ENCODE data around the gene C19orf25.
A peak's percentile ranks its signal among the peaks of the same experiment; 100 is the strongest.

The C19orf25 gene

GRCh38 chr19:1449467-1450442, 29.3 kb downstream of the C19orf25 start, which contains the start of gene APC2:
APC2 (plus strand) TSS chr19:1450121; CDS start chr19:1453002, 2,881 bp downstream.
- DNase-seq (ENCODE audit: low spot score) = no peak

- no peak for DNase-seq (ENCODE audit: low spot score)
Observed at GRCh38 chr19:1447944-1448343, 31.1 kb downstream of the C19orf25 start.

- DNase-seq (ENCODE audit: low spot score) = no peak
Observed at GRCh38 chr19:1447504-1447903, 31.5 kb downstream of the C19orf25 start.

GRCh38 chr19:1446713-1447481, 32.1 kb downstream of the C19orf25 start:
- DNase-seq (ENCODE audit: low spot score) = no peak

GRCh38 chr19:1445932-1446712, 32.9 kb downstream of the C19orf25 start:
- no peak for DNase-seq (ENCODE audit: low spot score)

GRCh38 chr19:1445185-1445931, 33.7 kb downstream of the C19orf25 start:
- DNase-seq (ENCODE audit: low spot score) = peak; percentile 57

- DNase-seq (ENCODE audit: low spot score) = no peak
Observed at GRCh38 chr19:1441677-1442438, 37.2 kb downstream of the C19orf25 start.

- no peak for DNase-seq (ENCODE audit: low spot score)
Observed at GRCh38 chr19:1441022-1441426, 38.0 kb downstream of the C19orf25 start.

GRCh38 chr19:1440418-1440801, 38.6 kb downstream of the C19orf25 start:
- no peak for DNase-seq (ENCODE audit: low spot score)

- DNase-seq (ENCODE audit: low spot score) = peak; percentile 32
Observed at GRCh38 chr19:1439525-1440417, 39.2 kb downstream of the C19orf25 start.

- DNase-seq (ENCODE audit: low spot score) = no peak
Observed at GRCh38 chr19:1438933-1439354, 40.1 kb downstream of the C19orf25 start.

GRCh38 chr19:1438035-1438932, 40.7 kb downstream of the C19orf25 start, which contains the start of gene RPS15:
RPS15 (plus strand) TSS chr19:1438396; CDS start chr19:1438426, 30 bp downstream.
- peak; percentile 95 for DNase-seq (ENCODE audit: low spot score)

GRCh38 chr19:1437609-1438008, 41.4 kb downstream of the C19orf25 start:
- no peak for DNase-seq (ENCODE audit: low spot score)

GRCh38 chr19:1435378-1435989, 43.5 kb downstream of the C19orf25 start:
- no peak for DNase-seq (ENCODE audit: low spot score)

- no peak for DNase-seq (ENCODE audit: low spot score)
Observed at GRCh38 chr19:1434577-1435060, 44.4 kb downstream of the C19orf25 start.

GRCh38 chr19:1434040-1434366, 45.0 kb downstream of the C19orf25 start:
- DNase-seq (ENCODE audit: low spot score) = no peak

GRCh38 chr19:1433119-1434039, 45.6 kb downstream of the C19orf25 start:
- DNase-seq (ENCODE audit: low spot score) = no peak

All from kidney capillary endothelial cell (primary cell).